ENCODE measurements around the gene TTBK2.

GRCh38 chr15:42843699-42844098, 76.9 kb downstream of the TTBK2 start:
- TF ChIP-seq POLR2A (IDR thresholded peaks at IDR 0.05; ENCODE audit: low read length) (no peak), GATA1 (IDR thresholded peaks at IDR 0.05; ENCODE audit: low read depth, low read length) (no peak)
